HL-60 (cell line): ENCODE results near the gene ZNF76.
A peak's percentile ranks its signal among the peaks of the same experiment; 100 is the strongest.

Source experiments
- CTCF ChIP-seq: IDR thresholded peaks from one replicate; pipeline ENCODE4 v1.5.1; 2011; ENCODE audit warnings: low read length, control low read depth, inconsistent platforms; ENCODE audit not compliant: insufficient read depth
- GABPA ChIP-seq: IDR thresholded peaks from 2 replicates; pipeline ENCODE4 v1.6.1; 2012; ENCODE audit warnings: low read depth
- POLR2AphosphoS5 ChIP-seq: IDR thresholded peaks from 2 replicates; pipeline ENCODE4 v1.6.1; 2012; ENCODE audit warnings: low read depth
- REST ChIP-seq: IDR thresholded peaks from 2 replicates; pipeline ENCODE4 v1.6.1; 2012; ENCODE audit warnings: low read depth; ENCODE audit not compliant: insufficient replicate concordance
- SPI1 ChIP-seq: IDR thresholded peaks from 2 replicates; pipeline ENCODE4 v1.6.1; 2012; ENCODE audit warnings: low read depth, mild to moderate bottlenecking, borderline replicate concordance

- no peak for TF ChIP-seq CTCF
- TF ChIP-seq POLR2AphosphoS5 = no peak
- no peak for TF ChIP-seq GABPA
- TF ChIP-seq SPI1 = peak; percentile 80
- no peak for TF ChIP-seq REST
Measured at GRCh38 chr6:35218021-35218420, 41.5 kb upstream of the ZNF76 start.
